GM18511 (cell line): Measurements from ENCODE around the gene NPIPA8.
"Not testable (repeated sequence)": the region's sequence is repeated elsewhere in the genome, so short reads cannot be mapped to it uniquely, and the experiment has no call there.

Experiments used
- ATAC-seq: cut with Tn5 transposase; IDR thresholded peaks from one replicate; pipeline ENCODE4 v1.9.1; 2021; ENCODE audit warnings: mild to moderate bottlenecking, moderate library complexity; ENCODE audit not compliant: unreplicated experiment

The NPIPA8 gene

DNA sequence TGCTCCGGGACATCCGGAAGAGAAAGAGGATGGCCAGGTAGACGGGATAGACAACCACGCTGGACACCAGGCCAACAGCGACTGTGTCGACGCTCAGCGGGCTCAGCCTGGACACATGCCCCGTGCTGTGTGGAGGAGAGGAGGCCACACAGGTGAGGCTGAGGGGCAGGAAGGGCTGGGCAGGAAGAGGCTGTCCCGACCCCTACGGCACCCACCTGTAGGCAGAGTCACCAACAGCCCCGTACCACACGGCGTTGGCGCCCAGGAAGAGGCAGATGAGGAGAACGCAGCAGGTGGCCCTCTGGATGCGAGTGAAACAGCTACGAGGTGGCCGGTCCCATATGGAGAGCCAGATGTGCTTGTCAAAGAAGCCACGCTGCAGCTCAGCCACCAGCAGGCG, at the start of gene NPIPA8:
Gene NPIPA8 (minus strand): TSS at position 101 of the 400 bp plus-strand sequence. CDS start 4,074 bp downstream, outside the sequence.
- ATAC-seq: not testable (repeated sequence)

DNA sequence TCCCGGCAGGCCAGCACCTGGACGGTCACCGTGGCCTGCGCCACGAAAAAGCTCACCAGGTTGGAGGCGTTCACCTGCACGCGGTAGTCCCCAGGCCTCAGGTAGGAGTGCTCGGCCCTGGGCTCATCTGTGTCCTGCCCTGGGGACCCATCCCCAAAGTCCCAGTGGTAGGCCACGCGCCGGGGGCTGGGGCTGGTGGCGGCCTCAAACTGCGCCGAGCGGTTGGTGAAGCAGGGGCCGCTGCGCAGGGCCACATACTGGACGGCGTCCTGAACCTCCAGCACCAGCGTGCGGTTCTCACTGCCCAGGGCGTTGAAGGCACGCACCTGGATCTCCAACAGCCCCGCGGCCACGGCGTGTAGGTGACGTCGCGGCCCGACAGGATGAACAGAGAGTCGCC, 48.7 kb upstream of the NPIPA8 start:
- ATAC-seq: not testable (repeated sequence)

GRCh38 chr16:18384869-18385268, 48.3 kb upstream of the NPIPA8 start:
- not testable (repeated sequence) for ATAC-seq

DNA sequence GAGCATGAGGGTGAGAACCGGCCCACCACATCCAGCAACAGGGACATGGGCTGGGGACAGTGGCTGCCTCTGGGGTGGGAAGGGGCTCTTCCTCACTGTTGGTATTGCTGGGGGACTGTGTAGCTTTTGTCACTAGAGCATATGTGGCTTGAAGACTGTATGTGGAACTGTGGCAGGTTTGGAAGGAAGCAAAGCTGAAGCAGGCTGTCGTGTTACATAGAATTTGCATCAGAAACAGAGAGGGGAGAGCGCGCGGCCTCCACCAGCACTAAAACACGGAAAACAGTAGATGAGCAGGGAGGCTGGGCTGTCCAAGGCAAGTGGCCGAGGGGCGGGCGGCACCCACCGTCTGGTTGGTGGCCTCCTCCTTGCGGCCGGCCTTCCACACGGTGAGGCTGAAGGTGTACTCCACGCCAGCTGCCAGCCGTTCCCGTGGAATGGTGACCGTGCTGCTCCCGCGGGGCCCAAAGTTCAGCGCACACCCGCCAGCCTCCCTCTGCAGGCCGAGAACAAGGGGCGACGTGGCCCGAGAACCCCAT, 47.6 kb upstream of the NPIPA8 start:
- not testable (repeated sequence) for ATAC-seq

- not testable (repeated sequence) for ATAC-seq
Observed at GRCh38 chr16:18382696-18383095, 46.2 kb upstream of the NPIPA8 start.

- ATAC-seq: not testable (repeated sequence)
Observed at GRCh38 chr16:18347742-18348141, 11.2 kb upstream of the NPIPA8 start.

DNA sequence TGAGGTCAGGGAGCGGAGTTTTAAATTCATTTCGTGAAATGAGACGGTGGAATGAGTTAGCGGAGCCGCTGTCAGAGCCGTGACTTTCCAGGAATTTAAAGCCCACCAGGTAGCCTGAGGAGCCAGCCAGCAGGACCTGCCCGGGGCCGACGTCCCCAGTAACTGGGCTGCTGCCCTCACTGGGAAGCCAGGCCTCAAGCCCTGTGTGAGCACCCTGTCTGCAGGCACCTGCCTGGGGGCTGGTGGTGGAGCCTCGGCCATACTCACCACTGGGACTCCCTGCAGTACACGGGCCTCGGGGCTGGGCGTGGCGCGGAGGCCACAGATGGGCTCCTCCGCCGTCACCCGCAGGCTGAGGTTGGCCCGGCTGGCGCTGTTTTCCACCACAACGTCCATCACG, 10.5 kb upstream of the NPIPA8 start:
- ATAC-seq: not testable (repeated sequence)

DNA sequence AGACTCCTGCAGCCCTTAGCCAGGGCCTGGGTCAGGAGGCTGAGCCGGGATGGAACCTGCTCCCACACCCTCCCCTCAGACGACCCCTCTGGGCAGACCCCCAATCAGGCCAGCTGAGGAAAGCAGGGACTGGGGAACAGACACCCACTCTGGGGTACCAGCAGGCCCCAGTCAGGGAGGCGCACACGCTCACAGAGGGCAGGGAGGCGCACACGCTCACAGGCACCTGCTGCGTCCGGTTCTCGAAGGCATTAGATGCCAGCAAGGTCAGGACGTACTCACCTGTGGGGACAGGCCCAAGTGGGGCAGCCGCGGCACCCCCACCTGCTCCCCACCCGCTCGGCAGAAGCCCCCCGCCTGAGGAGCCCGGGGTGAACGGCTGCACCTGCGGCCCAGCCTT, 8.1 kb upstream of the NPIPA8 start:
- not testable (repeated sequence) for ATAC-seq

DNA sequence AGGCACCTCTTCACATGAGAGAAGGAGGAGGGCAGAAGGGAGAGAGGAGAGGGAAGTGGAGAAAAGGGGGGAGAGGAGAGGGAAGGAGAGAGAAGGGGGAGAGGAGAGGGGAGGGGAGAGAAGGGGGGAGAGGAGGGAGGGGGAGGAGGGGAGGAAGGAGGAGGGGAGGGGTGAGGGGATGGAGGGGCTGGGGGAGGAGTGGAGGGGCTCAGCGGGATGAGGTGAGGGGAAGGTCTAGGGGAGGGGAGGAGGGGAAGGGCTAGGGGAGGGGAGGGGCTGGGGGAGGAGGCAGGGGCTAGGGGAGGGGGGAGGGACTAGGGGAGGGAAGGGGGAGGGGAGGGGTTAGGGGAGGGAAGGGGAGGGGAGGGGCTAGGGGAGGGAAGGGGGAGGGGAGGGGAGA, 5.5 kb upstream of the NPIPA8 start:
- ATAC-seq: not testable (repeated sequence)

GRCh38 chr16:18341417-18341960, 5.0 kb upstream of the NPIPA8 start:
- not testable (repeated sequence) for ATAC-seq

GRCh38 chr16:18339210-18339609, 2.7 kb upstream of the NPIPA8 start:
- ATAC-seq: not testable (repeated sequence)

DNA sequence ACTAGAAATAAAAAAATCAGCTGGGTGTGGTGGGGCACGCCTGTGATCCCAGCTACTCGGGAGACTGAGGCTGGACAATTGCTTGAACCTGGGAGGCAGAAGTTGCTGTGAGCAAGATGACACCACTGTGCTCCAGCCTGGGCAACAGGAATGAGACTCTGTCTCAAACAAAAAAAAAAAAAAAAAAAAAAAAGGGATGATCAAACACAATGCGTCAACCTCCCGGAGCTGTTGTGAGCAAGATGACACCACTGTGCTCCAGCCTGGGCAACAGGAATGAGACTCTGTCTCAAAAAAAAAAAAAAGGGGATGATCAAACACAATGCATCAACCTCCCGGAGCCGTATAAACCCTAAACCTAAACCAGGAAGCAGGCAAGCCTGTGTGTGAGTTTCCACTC, 24.7 kb downstream of the NPIPA8 start:
- not testable (repeated sequence) for ATAC-seq

DNA sequence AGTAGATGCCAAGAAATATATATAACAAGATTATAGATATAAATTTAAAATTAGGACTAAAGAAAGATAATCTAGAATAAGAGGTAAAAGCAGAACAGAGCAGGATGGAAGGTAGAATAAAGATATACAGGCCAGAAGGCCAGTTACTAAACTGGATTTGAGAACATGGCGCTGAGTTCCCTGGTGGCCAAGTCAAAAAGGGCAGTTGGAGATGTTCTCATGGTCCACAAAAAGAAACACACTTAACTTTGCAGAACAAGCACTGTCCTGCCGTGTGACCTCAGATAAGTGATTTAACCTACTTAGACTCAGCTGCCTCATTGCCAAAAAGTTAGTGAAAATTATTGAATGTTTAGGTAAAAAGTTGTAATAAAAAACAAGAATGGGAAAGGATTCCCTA, 27.4 kb downstream of the NPIPA8 start:
- not testable (repeated sequence) for ATAC-seq

DNA sequence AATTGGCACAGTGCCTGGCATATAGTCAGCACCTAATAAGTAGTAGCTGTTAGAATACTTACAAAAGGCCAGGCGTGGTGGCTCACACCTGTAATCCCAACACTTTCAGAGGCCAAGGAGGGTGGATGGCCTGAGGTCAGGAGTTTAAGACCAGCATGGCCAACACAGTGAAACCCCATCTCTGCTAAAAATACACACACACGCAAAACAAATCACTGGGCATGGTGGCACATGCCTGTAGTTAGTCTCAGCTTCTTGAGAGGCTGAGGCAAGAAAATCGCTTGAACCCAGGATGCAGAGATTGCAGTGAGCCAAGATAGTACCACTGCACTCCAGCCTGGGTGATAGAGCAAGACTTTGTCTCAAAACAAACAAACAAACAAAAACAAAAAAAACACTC, 29.3 kb downstream of the NPIPA8 start:
- ATAC-seq: not testable (repeated sequence)

GRCh38 chr16:18306066-18306465, 30.5 kb downstream of the NPIPA8 start:
- ATAC-seq: not testable (repeated sequence)

DNA sequence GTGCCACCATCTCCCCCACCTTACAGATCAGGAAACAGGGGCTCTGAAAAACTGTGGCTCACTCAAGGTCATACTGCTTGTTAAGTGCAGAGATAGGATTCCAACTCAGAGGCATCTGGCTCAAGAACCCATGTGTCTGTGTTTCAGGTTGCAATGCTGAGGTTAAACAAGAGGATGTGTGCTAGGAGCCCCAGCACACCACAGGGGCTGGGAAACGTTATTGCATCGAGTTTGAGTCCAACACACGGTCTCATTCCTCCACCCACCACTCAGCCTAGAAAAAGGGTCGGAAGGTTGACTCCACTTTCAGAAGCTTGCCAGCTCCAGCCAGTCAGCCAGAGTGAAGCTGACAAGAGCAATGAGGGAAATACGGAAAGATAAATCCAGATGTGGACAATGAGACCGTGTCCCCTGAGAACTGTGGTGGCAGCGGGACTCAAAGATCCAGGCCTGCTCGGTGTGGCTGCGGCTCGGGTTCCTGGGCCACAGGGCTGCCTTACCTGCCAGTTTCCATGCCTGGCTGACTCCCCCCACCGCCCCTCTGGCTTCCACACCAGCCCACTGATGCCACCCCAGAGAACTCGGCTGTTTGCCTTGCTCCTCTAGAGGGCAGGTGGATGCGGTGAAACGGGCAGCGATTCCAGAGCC, 33.4 kb downstream of the NPIPA8 start:
- not testable (repeated sequence) for ATAC-seq

DNA sequence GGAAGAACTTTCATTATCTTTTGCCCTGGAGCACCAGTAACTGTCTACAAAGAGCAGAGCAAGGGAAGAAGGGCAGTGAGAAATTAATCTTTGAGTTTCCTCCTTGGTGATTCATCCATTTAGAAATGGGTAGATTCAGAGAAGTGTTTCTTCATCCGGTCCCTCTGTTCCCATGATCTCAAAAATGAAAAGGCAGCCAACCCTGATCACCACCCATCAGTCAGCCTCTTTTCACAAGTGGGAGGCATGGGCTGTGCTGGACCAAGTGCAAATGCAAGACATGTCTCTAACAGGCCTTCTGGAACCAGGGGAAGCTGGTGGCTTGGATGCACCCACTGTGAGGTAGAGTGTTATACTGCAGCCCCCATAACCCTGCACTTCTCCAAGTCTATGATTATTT, 38.8 kb downstream of the NPIPA8 start:
- not testable (repeated sequence) for ATAC-seq

DNA sequence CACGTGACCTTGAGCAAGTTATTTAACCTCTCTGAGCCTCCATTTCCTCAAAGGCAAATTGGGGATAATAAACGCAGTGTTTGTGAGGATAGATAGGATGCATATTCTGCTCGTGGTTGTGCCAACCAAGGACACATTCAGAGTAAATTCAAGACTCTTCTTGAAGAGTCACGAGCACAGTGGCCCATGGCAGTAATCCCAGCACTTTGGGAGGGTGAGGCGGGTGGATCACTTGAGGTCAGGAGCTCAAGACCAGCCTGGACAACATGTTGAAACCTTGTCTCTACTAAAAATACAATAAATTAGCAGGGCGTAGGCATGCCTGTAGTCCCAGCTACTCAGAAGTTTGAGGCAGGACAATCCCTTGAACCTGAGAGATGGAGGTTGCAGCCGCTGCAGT, 39.6 kb downstream of the NPIPA8 start:
- not testable (repeated sequence) for ATAC-seq

- not testable (repeated sequence) for ATAC-seq
Observed at GRCh38 chr16:18294371-18294770, 42.2 kb downstream of the NPIPA8 start.

GRCh38 chr16:18293337-18293956, 43.1 kb downstream of the NPIPA8 start:
- ATAC-seq: not testable (repeated sequence)

- not testable (repeated sequence) for ATAC-seq
Observed at GRCh38 chr16:18290959-18291358, 45.6 kb downstream of the NPIPA8 start.

DNA sequence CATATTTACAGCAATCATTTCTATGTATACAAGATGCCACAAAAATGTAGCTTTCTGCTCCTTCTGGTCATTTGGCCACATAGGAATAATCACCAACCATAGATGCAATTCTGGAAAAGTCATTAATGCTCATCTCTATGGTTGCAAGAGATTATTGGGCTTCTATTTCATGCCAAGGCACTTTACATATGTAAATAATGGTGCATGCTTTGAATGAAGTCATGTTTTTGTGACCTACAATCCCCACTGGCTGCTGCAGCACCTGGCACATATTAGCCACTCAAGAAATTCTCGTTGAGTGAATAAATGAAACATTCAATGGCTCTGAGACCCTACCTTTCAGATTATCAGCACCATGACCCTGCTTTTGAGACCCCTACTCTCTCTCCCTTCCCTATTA, 50.2 kb downstream of the NPIPA8 start:
- ATAC-seq: not testable (repeated sequence)
